ENCODE results near the gene IGFBP6. TPM values are rescaled to one million over a fixed set of nuclear protein-coding genes. Genes with fewer than 3 reads are reported as not detected.

Gene IGFBP6
- total RNA-seq, 2 experiments from 2014 or later, result 0.37 TPM; not detected in 1

DNA sequence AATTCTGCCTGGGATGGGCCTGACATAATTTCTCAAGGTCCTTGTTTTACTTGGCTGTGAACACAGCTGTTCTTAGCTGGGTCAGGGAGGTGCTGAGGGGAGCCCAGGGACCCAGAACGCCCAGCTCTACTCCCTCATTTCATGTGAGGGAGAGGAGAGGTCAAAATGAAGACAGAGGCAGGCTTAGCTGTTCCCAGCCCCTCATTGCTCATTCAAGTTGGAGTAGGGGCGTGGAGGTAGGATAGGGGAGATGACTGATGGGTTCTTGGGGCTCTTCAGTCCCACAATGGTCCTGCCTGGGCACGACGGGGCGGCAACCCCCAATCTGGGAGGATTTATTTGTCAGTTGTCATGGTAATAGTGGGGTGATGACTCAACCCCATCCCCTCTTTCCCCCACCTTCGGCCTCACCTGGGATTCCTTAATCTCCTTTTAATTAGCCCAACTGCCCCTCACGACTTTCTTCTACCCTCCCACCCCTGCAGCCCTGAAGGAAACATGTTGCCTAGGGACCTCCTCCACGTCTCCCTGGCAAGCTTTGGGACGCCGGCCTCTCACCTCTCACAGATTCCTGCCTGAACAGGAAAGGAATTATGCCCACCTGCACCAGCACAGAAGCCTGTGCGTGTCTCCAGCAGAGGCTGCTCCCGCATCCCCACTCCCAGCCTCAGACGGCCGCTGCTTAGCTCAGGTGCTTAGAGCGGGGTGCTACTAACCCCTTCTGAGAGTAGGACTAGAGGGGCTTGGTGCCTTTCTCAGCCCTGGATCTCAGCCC, 28.5 kb upstream of the IGFBP6 start:
- no peaks in the 10 kb centered on the region for H3K9me3 Mint-ChIP-seq
- no peak overlapping the region for H3K27ac Mint-ChIP-seq
- no peak overlapping the region for H3K4me3 Mint-ChIP-seq
- no peaks in the 10 kb centered on the region for H3K27me3 Mint-ChIP-seq
- H3K4me1 Mint-ChIP-seq, result peaks cover 10% of the 10 kb centered on the region
- H3K36me3 Mint-ChIP-seq (ENCODE audit: low read depth), result peaks cover 28% of the 10 kb centered on the region
- no peak for DNase-seq
- ChIA-PET POLR2A (no interaction called here), CTCF (interaction anchor here (0.6 to 5.1 kb wide), 6 partner anchors 9 to 33 kb away, joined by 3 to 39 read pairs (median 4); partner anchors contain the start of gene SPRYD3)

DNA sequence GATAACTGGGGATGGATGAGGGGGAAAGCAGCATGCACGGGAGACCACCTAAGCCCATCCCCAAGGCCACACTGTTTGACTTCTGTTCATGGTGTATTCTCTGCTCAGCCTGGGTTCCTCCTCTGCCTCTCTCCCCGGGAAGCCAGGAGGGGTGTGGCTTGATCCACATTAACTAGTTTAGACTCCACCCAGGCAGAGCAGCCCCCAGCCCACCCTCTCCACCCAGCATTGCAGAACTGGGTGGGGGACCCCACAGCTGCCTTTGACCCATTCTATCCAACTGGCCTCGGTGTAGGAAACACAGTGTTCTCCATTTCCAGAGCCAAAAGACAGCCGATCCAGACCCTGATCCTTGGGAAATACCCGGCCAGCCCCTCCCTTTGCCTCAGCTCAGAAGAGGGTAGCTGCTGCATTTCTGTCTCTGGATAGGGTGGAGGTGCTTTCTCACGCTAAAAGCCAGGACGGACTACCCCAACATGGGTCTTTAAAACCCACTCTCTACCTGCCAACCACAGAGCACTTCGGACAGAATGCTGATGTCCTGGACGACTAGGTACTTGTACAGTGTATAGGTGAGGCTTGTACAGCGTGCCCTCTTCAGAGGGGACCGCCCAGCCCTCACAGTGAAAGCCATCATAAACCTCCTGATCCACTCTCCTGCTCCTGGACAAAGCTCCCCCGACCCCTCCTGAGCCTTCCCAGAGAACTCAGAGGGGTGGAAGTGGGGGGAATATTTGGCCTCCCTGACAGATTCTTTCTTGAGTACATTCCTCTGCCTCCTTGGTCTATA, 27.7 kb upstream of the IGFBP6 start:
- ChIA-PET CTCF (interaction anchor here (1.7 to 5.1 kb wide), 2 partner anchors 10 to 33 kb away, joined by 3 to 39 read pairs; partner anchors contain the start of genes SOAT2 and SPRYD3), POLR2A (no interaction called here)
- Mint-ChIP-seq H3K36me3 (ENCODE audit: low read depth) (peaks cover 33% of the 10 kb centered on the region), H3K27me3 (no peaks in the 10 kb centered on the region), H3K9me3 (no peaks in the 10 kb centered on the region), H3K4me1 (peaks cover 10% of the 10 kb centered on the region), H3K27ac (no peak overlapping the region), H3K4me3 (no peak overlapping the region)
- DNase-seq, result no peak

DNA sequence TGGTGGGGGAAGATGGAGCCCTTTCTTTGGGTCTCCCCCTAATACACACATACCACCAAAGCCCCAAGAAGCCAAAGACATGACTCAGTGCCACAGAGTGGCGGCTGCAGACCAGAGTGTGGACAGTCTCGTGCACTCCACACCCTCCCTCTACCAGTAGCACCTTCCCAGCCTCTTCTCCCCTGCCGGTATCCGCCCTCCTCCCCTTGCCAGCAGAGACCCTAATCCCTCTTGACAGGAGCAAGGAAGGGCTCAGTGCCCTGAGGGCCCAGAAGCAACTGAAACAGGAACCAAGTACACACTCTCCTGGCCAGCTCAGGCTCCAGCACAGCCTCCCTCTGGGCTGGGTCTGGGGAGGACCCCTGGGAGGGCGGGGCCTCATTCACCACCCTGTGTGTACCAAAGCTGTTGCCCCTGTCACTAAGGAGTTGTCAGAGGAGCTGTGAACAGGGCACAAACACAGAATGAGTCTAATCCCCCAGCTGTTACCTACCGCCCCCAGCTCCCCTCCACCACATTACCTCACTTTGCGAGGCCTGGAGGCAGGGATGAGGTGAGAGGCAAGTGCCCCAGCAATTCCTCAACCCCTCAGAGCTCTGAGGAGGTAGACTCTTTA, 26.5 kb upstream of the IGFBP6 start:
- Mint-ChIP-seq H3K27me3 (no peaks in the 10 kb centered on the region), H3K4me3 (no peak overlapping the region), H3K4me1 (peaks cover 8% of the 10 kb centered on the region), H3K9me3 (no peaks in the 10 kb centered on the region), H3K36me3 (ENCODE audit: low read depth) (peaks cover 36% of the 10 kb centered on the region), H3K27ac (no peak overlapping the region)
- ChIA-PET CTCF (interaction anchor here (0.7 to 1.7 kb wide), 2 partner anchors 8 to 32 kb away, joined by 3 read pairs; partner anchors contain the start of genes SOAT2 and SPRYD3), POLR2A (no interaction called here)
- DNase-seq, result no peak

DNA sequence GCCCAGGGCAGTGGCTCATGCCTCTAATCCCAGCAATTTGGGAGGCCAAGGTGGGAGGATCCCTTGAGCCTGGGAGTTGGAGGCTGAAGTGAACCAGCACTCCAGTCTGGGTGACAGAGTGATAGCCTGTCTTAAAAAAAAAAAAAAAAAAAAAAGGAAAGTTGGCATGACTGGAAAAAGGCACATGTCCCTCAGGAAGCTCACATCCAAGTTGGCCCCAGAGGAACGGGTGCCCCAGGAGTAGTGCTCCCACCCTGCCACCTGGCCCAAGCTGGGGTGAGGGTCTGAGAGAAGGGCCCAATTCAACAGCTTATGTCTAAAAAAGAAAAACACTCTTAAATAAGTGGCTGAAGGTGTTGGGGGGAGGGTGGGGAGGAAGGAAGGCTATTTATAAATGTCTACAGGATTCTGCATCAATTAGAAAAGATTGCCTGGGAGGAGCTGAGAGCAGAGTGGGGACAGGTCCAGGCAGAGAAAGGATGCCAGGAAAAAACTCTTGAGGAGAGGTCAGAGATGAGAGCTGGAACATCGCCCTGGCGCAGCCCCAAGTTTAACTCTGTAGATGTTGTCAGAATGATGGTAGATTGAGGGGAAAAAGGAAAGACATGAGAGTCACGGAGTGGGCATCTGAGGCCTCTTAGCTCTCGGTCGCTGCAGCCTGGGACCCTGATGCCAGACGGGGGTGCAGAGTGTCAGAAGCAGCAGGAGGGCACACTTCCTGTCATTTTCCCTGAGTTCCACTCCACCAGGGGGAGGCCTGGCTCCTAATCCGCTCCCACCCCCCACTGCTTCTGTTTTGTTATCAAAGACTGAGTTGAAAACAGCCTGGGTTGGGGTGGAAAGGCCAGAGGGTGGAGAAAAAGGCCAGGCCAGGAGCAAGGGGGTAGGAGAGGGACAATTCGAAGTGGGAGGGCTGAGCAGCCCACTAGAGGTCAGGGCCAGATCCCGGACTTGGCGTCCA, 25.6 kb upstream of the IGFBP6 start:
- Mint-ChIP-seq H3K27me3 (no peaks in the 10 kb centered on the region), H3K9me3 (no peaks in the 10 kb centered on the region), H3K36me3 (ENCODE audit: low read depth) (peaks cover 40% of the 10 kb centered on the region), H3K27ac (peak overlapping the region; percentile 64), H3K4me3 (no peak overlapping the region), H3K4me1 (peaks cover 5% of the 10 kb centered on the region)
- DNase-seq, result no peak
- ChIA-PET POLR2A (no interaction called here), CTCF (interaction anchor here (0.7 to 1.7 kb wide), 2 partner anchors 7 to 31 kb away, joined by 3 read pairs; partner anchors contain the start of genes SOAT2 and SPRYD3)

DNA sequence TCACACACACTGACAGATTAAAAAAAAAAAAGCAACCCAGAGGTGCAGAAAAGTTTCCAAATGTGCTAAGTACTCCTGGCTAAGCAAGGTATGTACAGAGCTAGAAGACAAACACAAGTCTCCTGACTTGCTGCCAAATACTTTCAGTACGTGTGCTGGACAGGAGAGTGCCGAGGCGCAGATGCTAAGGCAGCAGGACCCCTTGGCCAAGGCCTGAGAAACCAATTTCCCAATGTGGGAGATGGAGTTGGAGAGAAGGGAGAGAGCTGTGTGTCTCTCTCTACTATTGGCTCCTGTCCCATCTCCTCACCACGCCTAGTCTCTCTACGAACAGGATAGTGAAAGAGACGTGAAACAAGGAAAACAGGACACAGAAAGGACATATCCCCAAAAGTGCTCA, 23.6 kb upstream of the IGFBP6 start:
- Mint-ChIP-seq H3K9me3 (no peaks in the 10 kb centered on the region), H3K4me1 (peaks cover 24% of the 10 kb centered on the region), H3K4me3 (no peak overlapping the region), H3K27ac (no peak overlapping the region), H3K36me3 (ENCODE audit: low read depth) (peaks cover 49% of the 10 kb centered on the region), H3K27me3 (no peaks in the 10 kb centered on the region)
- POLR2A ChIA-PET, result no interaction called here
- CTCF ChIA-PET, result interaction anchor here (0.8 to 4.2 kb wide), 5 partner anchors 8 to 58 kb away, joined by 3 to 31 read pairs (median 3); no protein-coding TSS in a partner anchor
- DNase-seq, result no peak

DNA sequence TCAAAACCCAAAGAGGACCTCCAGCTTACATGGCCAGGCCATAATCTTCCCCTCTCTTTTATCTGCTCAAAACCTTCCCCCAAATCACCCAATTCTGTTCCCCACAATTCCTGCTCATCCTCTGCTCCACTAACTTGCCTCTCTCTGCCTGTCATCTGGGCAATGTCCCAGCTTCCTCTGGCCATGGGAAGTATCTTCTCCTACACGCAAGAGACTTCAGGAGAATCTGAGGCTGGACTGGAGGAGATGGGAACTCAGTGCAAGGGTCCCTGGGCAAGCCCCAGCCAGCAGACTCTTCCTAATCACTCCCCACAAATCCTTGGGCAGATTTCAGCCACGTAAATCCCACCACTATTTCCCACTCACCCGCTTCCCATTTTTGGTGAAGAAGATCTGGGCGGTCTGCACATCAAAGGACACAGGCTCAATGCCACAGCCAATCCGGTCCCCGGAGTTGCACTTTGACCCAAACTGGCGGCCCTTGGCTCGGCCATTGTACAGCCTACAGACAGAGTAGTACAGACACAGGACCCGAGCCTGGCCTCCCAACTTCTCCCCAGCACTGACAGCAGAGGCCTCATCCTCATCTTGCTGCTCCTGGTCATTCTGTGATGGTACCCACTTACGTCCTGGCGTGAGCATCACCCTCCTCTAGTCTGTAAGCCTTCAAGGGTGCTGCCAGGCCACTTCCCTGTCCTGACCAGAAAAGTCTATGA, 23.0 kb upstream of the IGFBP6 start:
- no peak overlapping the region for H3K4me3 Mint-ChIP-seq
- CTCF ChIA-PET, result interaction anchor here (0.8 to 4.2 kb wide), 3 partner anchors 9 to 27 kb away, joined by 3 to 31 read pairs (median 3); no protein-coding TSS in a partner anchor
- H3K4me1 Mint-ChIP-seq, result peaks cover 26% of the 10 kb centered on the region
- no peak overlapping the region for H3K27ac Mint-ChIP-seq
- DNase-seq, result no peak
- H3K36me3 Mint-ChIP-seq (ENCODE audit: low read depth), result peaks cover 49% of the 10 kb centered on the region
- POLR2A ChIA-PET, result no interaction called here
- no peaks in the 10 kb centered on the region for H3K27me3 Mint-ChIP-seq
- no peaks in the 10 kb centered on the region for H3K9me3 Mint-ChIP-seq

DNA sequence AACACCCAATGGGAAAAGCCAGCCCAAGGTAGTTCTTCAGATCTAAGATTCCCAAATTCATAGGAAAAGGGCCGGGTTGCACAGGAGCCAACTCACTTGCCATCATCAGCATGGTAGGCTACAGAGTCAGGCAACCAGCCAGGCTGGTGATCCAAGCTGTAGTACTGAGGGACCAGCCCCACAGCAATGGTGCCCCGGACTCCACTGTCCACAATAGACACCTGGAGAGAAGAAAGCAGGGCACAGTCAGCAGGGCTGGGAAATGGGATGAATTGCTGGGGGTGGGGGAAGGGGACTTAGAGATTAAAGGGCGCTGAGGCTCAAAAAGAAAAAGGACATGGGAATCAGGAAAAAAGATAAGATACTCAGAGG, 22.5 kb upstream of the IGFBP6 start:
- no peak for DNase-seq
- no peak overlapping the region for H3K4me3 Mint-ChIP-seq
- H3K9me3 Mint-ChIP-seq, result no peaks in the 10 kb centered on the region

DNA sequence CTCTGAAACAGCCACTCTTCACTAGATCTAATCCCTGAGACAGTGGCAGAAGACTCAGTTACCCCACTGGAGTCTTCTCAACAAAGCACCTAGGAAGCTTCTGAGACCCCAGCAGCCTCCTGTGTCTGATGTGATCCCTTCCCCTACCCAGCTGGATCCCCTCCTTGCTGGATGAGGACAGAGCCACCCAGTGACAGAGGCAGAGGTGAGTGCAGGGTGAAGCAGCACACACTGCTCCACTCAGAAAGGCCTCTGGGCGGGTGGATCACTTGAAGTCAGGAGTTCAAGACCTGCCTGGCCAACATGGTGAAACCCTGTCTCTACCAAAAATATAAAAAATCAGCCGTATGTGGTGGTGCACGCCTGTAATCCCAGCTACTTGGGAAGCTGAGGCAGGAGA, 21.0 kb upstream of the IGFBP6 start:
- no peak for DNase-seq
- ChIA-PET CTCF (interaction anchor here (1.0 to 4.2 kb wide), 4 partner anchors 10 to 22 kb away, joined by 3 to 31 read pairs (median 9); partner anchors contain the start of gene IGFBP6), POLR2A (no interaction called here)
- no peak overlapping the region for H3K27ac Mint-ChIP-seq
- H3K36me3 Mint-ChIP-seq (ENCODE audit: low read depth), result peaks cover 49% of the 10 kb centered on the region
- no peak overlapping the region for H3K4me3 Mint-ChIP-seq
- H3K27me3 Mint-ChIP-seq, result no peaks in the 10 kb centered on the region
- H3K4me1 Mint-ChIP-seq, result peaks cover 38% of the 10 kb centered on the region
- no peaks in the 10 kb centered on the region for H3K9me3 Mint-ChIP-seq

More for the DNA sequence above, 22.5 kb upstream of the IGFBP6 start:
- ChIA-PET CTCF (interaction anchor here (2.7 to 4.2 kb wide), 2 partner anchors 9 to 24 kb away, joined by 14 to 31 read pairs; partner anchors contain the start of gene IGFBP6), POLR2A (no interaction called here)
- H3K4me1 Mint-ChIP-seq, result peaks cover 31% of the 10 kb centered on the region
- H3K27ac Mint-ChIP-seq, result no peak overlapping the region
- no peaks in the 10 kb centered on the region for H3K27me3 Mint-ChIP-seq
- peaks cover 49% of the 10 kb centered on the region for H3K36me3 Mint-ChIP-seq (ENCODE audit: low read depth)

DNA sequence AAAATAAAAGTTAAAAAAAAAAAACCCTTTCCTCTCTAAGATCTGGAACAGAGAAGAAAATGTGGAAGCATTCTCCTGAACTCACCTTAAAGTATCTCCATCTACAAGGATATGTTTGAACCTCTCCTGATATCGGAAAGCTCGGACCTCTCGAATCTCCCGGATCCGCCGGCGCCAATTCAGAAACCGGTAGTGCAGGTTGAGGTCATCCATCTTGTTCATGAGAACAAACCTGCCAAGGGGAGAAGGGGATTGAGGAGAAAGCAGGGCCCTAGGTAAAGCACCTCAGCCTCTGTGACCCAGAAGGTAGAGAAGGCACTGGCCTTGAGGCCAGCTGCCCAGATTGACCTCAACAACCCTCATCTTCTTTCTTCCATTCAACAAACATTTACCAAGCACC, 20.4 kb upstream of the IGFBP6 start:
- Mint-ChIP-seq H3K27ac (no peak overlapping the region), H3K4me1 (peaks cover 38% of the 10 kb centered on the region)
- POLR2A ChIA-PET, result no interaction called here

DNA sequence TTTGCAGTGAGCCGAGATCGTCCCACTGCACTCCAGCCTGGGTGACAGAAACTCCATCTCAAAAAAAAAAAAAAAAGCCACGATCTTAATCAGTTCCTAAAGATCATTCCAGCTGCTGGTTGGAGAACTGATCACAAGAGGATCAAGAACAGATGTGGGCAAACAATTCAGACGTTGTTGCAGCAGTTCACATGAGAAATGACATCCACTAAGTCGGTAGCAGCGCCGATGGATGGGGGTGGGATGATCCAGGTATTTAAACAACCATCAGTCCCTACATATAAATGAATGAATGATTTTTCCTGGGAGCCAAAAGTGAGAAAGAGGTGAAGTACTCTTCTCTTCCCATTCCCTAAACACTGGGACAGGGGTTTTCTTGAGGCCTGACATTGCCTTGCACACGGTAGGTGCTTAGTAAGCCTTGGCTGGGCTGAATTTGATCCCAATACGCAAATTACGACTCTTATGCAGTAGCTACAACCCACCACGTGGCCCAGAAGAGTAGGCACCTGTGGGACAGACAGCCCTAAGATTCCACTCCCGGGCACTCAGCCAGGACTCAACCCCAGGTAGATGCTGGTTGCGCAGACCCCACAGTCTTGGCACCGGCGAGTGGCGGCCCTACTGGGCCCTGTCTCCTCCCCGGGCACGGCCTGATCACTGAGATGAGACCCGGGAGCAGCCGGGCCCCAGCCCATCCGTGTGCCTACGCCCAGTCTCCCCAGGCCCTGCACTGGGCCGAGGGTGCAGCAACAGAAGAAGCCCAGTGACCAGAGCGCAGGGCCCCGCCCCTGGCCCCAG, 18.8 kb upstream of the IGFBP6 start:
- Mint-ChIP-seq H3K27me3 (no peaks in the 10 kb centered on the region), H3K27ac (peak overlapping the region; percentile 95), H3K9me3 (peaks cover 2% of the 10 kb centered on the region), H3K4me3 (peak overlapping the region; percentile 90), H3K36me3 (ENCODE audit: low read depth) (peaks cover 38% of the 10 kb centered on the region), H3K4me1 (peaks cover 37% of the 10 kb centered on the region)
- peak; percentile 47 for DNase-seq
- ChIA-PET CTCF (interaction anchor here (0.7 to 4.3 kb wide), 12 partner anchors 8 to 243 kb away, joined by 3 to 39 read pairs (median 4); partner anchors contain the start of gene AAAS), POLR2A (interaction anchor here (0.7 to 1.4 kb wide), 3 partner anchors 11 to 73 kb away, joined by 3 to 6 read pairs (median 5); partner anchors contain the start of gene EIF4B)

More for the DNA sequence above, 20.4 kb upstream of the IGFBP6 start:
- no peaks in the 10 kb centered on the region for H3K27me3 Mint-ChIP-seq
- H3K36me3 Mint-ChIP-seq (ENCODE audit: low read depth), result peaks cover 46% of the 10 kb centered on the region
- peak overlapping the region; percentile 90 for H3K4me3 Mint-ChIP-seq
- H3K9me3 Mint-ChIP-seq, result no peaks in the 10 kb centered on the region
- DNase-seq, result no peak
- CTCF ChIA-PET, result interaction anchor here (1.0 to 4.2 kb wide), 4 partner anchors 10 to 22 kb away, joined by 3 to 31 read pairs (median 9); partner anchors contain the start of gene IGFBP6

Data from activated CD4-positive, alpha-beta T cell treated with anti-CD3 and anti-CD28 coated beads, Interleukin-2, amount 10 ng/mL, durations not matched to agents 7 days and 5 days (primary cell).